ENCODE data around the gene PHF20. TPM values are rescaled to one million over a fixed set of nuclear protein-coding genes. Genes with fewer than 3 reads are reported as not detected.
"Not testable (repeated sequence)": the region's sequence is repeated elsewhere in the genome, so short reads cannot be mapped to it uniquely, and the experiment has no call there.

Gene PHF20
- total RNA-seq, 4 donors from 2014 or later: 42.0 to 55.9 (median 49.2) TPM

- Histone ChIP-seq H3K36me3 (no peaks in the 10 kb centered on the region), H3K27me3 (no peaks in the 10 kb centered on the region), H3K9me3 (no peaks in the 10 kb centered on the region), H3K27ac (peak overlapping the region; percentile 94 to 99 (median 96)), H3K4me3 (peak overlapping the region in 1 of 2 donors; percentile 74), H3K4me1 (peaks cover 0 to 72% (median 40%) of the 10 kb centered on the region in 3 donors)
- 56% methylated on average over 6 to 8 of the region's 8 CpGs for WGBS, 2 donors (ENCODE audit: low coverage in 1 of 2)
- TF ChIP-seq CTCF (IDR thresholded peaks at IDR 0.05) (no peak), POLR2AphosphoS5 (IDR thresholded peaks at IDR 0.05) (no peak), EP300 (IDR thresholded peaks at IDR 0.05) (no peak), POLR2A (IDR thresholded peaks at IDR 0.05) (no peak)
- no peak for ATAC-seq
Observed at GRCh38 chr20:35773154-35773751, 1.4 kb downstream of the PHF20 start.

- no peaks in the 10 kb centered on the region for H3K9me3 ChIP-seq
- peaks cover 0 to 7% of the 10 kb centered on the region in 2 donors for H3K36me3 ChIP-seq
- H3K27ac ChIP-seq: peak overlapping the region in 1 of 4 donors; percentile 97
- no peaks in the 10 kb centered on the region for H3K27me3 ChIP-seq
- H3K4me3 ChIP-seq: no peak overlapping the region
- WGBS, 2 donors (ENCODE audit: low coverage in 1 of 2): 88% methylated on average over 1 of the region's 1 CpG; no CpG with 5 or more reads in 1 of the 2 donors
- no peak for ATAC-seq
- peaks cover 0 to 68% (median 35%) of the 10 kb centered on the region in 3 donors for H3K4me1 ChIP-seq
- TF ChIP-seq POLR2AphosphoS5 (IDR thresholded peaks at IDR 0.05): no peak
- TF ChIP-seq POLR2A (IDR thresholded peaks at IDR 0.05): no peak
- no peak for TF ChIP-seq CTCF (IDR thresholded peaks at IDR 0.05)
- no peak for TF ChIP-seq EP300 (IDR thresholded peaks at IDR 0.05)
Observed at GRCh38 chr20:35774391-35774790, 2.6 kb downstream of the PHF20 start.

- no peak for ATAC-seq
- peak overlapping the region in 1 of 4 donors; percentile 52 for H3K27ac ChIP-seq
- no peak for TF ChIP-seq CTCF (IDR thresholded peaks at IDR 0.05)
- TF ChIP-seq POLR2AphosphoS5 (IDR thresholded peaks at IDR 0.05): no peak
- TF ChIP-seq EP300 (IDR thresholded peaks at IDR 0.05): no peak
- no peak for TF ChIP-seq POLR2A (IDR thresholded peaks at IDR 0.05)
- H3K4me3 ChIP-seq: no peak overlapping the region
- WGBS, 2 donors (ENCODE audit: low coverage in 1 of 2): 54 to 55% methylated on average over 3 to 4 of the region's 4 CpGs
- H3K36me3 ChIP-seq: peaks cover 0 to 18% of the 10 kb centered on the region in 2 donors
- no peaks in the 10 kb centered on the region for H3K27me3 ChIP-seq
- peaks cover 0 to 56% (median 17%) of the 10 kb centered on the region in 3 donors for H3K4me1 ChIP-seq
- no peaks in the 10 kb centered on the region for H3K9me3 ChIP-seq
Observed at GRCh38 chr20:35776513-35777101, 4.8 kb downstream of the PHF20 start.

GRCh38 chr20:35783811-35784210 is 12.0 kb downstream of the PHF20 start:
- 93 to 96% methylated on average over 4 to 5 of the region's 12 CpGs for WGBS, 2 donors (ENCODE audit: low coverage in 1 of 2)
- H3K27ac ChIP-seq, ATAC-seq, H3K9me3 ChIP-seq, H3K4me3 ChIP-seq, H3K27me3 ChIP-seq: not testable (repeated sequence)
- H3K4me1 ChIP-seq: peaks cover 0 to 26% (median 0%) of the 10 kb centered on the region in 3 donors
- H3K36me3 ChIP-seq: peaks cover 0 to 46% of the 10 kb centered on the region in 2 donors

GRCh38 chr20:35785541-35785940 is 13.7 kb downstream of the PHF20 start:
- ATAC-seq, H3K27ac ChIP-seq, H3K9me3 ChIP-seq, H3K4me3 ChIP-seq, H3K27me3 ChIP-seq: not testable (repeated sequence)
- peaks cover 0 to 21% (median 0%) of the 10 kb centered on the region in 3 donors for H3K4me1 ChIP-seq
- peaks cover 0 to 30% of the 10 kb centered on the region in 2 donors for H3K36me3 ChIP-seq
- WGBS, 2 donors (ENCODE audit: low coverage in 1 of 2): 85 to 100% methylated on average over 1 to 4 of the region's 4 CpGs

- Histone ChIP-seq H3K9me3 (no peaks in the 10 kb centered on the region), H3K36me3 (peaks cover 0 to 13% of the 10 kb centered on the region in 2 donors), H3K4me1 (peaks cover 0 to 15% (median 8%) of the 10 kb centered on the region in 3 donors), H3K27ac (no peak overlapping the region), H3K4me3 (no peak overlapping the region), H3K27me3 (no peaks in the 10 kb centered on the region)
- no peak for ATAC-seq
- no peak for TF ChIP-seq CTCF (IDR thresholded peaks at IDR 0.05)
- no peak for TF ChIP-seq POLR2A (IDR thresholded peaks at IDR 0.05)
- no peak for TF ChIP-seq EP300 (IDR thresholded peaks at IDR 0.05)
- TF ChIP-seq POLR2AphosphoS5 (IDR thresholded peaks at IDR 0.05): no peak
- 100% methylated on average over 2 of the region's 4 CpGs; no CpG with 5 or more reads in 1 of the 2 donors for WGBS, 2 donors (ENCODE audit: low coverage in 1 of 2)
Observed at GRCh38 chr20:35788796-35789195, 17.0 kb downstream of the PHF20 start.

All from gastroesophageal sphincter (tissue), 4 donors.